BLaER1 (cell line): ENCODE results near the gene CTNNA2.

ENCODE experiments used
- H3K27ac ChIP-seq: shearing (Covaris generic); formaldehyde crosslinking; 2 replicates; pipeline ENCODE4 v1.8.1; 2022
- H3K27me3 ChIP-seq: shearing (Covaris generic); formaldehyde crosslinking; 2 replicates; pipeline ENCODE4 v1.8.1; 2022
- H3K36me3 ChIP-seq: shearing (Covaris generic); formaldehyde crosslinking; 2 replicates; pipeline ENCODE4 v1.8.1; 2022
- H3K4me1 ChIP-seq: shearing (Covaris generic); formaldehyde crosslinking; 2 replicates; pipeline ENCODE4 v1.8.1; 2022
- H3K4me2 ChIP-seq: shearing (Covaris generic); formaldehyde crosslinking; 2 replicates; pipeline ENCODE4 v1.8.1; 2022
- H3K4me3 ChIP-seq: shearing (Covaris generic); formaldehyde crosslinking; 2 replicates; pipeline ENCODE4 v1.8.1; 2022
- H3K9ac ChIP-seq: shearing (Covaris generic); formaldehyde crosslinking; 2 replicates; pipeline ENCODE4 v1.8.1; 2022
- H3K9me3 ChIP-seq: shearing (Covaris generic); formaldehyde crosslinking; 2 replicates; pipeline ENCODE4 v1.8.1; 2022
- H4K20me1 ChIP-seq: shearing (Covaris generic); formaldehyde crosslinking; 2 replicates; pipeline ENCODE4 v1.8.1; 2022
- Cebpa-rat ChIP-seq: shearing (Covaris generic); IDR thresholded peaks from 2 replicates; pipeline ENCODE4 v1.8.1; 2022

Gene CTNNA2

DNA sequence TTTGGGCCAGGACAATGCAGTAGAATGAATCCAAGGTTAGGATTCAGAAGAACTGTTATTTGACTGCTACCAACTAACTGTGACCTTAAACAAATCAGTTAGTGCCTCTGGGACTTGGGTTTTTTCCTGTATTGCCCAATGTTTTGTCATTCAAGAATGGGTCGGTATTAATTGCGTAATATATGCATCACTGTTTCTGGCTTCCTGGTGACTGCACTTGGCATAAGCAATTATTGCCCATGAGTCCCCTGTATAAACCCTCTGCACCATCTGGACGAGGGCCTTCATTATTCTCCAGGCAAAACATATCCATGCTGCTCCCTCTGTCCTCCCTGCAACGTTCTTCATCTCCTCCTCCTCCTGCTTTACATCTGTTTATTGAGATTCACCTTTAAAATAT, 1047.5 kb downstream of the CTNNA2 start:
- no peak overlapping the region for H3K4me3 ChIP-seq
- H3K36me3 ChIP-seq, result no peaks in the 10 kb centered on the region
- H3K9ac ChIP-seq, result no peak overlapping the region
- no peak overlapping the region for H3K4me2 ChIP-seq
- H3K4me1 ChIP-seq, result no peaks in the 10 kb centered on the region
- H3K27ac ChIP-seq, result no peak overlapping the region
- H4K20me1 ChIP-seq, result no peaks in the 10 kb centered on the region
- no peak for TF ChIP-seq Cebpa-rat
- H3K9me3 ChIP-seq, result no peaks in the 10 kb centered on the region
- no peaks in the 10 kb centered on the region for H3K27me3 ChIP-seq

- no peaks in the 10 kb centered on the region for H3K4me1 ChIP-seq
- no peak overlapping the region for H3K4me3 ChIP-seq
- no peaks in the 10 kb centered on the region for H3K9me3 ChIP-seq
- H3K4me2 ChIP-seq, result no peak overlapping the region
- no peak for TF ChIP-seq Cebpa-rat
- H3K27me3 ChIP-seq, result no peaks in the 10 kb centered on the region
- no peaks in the 10 kb centered on the region for H3K36me3 ChIP-seq
- H3K9ac ChIP-seq, result no peak overlapping the region
- H4K20me1 ChIP-seq, result no peaks in the 10 kb centered on the region
- no peak overlapping the region for H3K27ac ChIP-seq
These were observed 1055.2 kb downstream of the CTNNA2 start for GRCh38 chr2:80568011-80568410.

DNA sequence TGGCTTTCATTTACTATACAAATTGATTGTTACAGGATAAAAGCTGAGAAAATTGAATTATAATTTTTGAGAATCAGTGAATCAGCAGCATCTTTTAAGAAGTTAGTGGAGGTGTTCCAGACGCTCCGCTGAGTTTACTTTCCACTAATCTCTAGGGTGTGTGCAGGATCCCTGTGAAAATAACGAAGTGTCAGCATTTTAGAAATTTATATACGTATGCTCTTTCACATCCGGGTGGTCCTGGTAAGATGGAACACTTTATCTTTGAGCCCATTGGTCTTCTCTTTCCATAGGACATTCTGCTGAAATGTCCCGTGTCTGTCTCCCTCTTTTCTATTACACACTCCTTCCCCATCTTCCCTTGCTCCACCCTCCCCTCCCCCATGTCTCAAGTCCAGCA, 1060.3 kb downstream of the CTNNA2 start:
- Histone ChIP-seq H3K27ac (no peak overlapping the region), H3K4me1 (no peaks in the 10 kb centered on the region), H3K9ac (no peak overlapping the region), H3K9me3 (no peaks in the 10 kb centered on the region), H4K20me1 (no peaks in the 10 kb centered on the region), H3K36me3 (no peaks in the 10 kb centered on the region), H3K4me2 (no peak overlapping the region), H3K4me3 (no peak overlapping the region), H3K27me3 (no peaks in the 10 kb centered on the region)
- TF ChIP-seq Cebpa-rat, result no peak

GRCh38 chr2:80573950-80574349, 1061.1 kb downstream of the CTNNA2 start:
- H3K27ac ChIP-seq, result no peak overlapping the region
- no peaks in the 10 kb centered on the region for H3K4me1 ChIP-seq
- no peak overlapping the region for H3K9ac ChIP-seq
- TF ChIP-seq Cebpa-rat, result no peak
- H4K20me1 ChIP-seq, result no peaks in the 10 kb centered on the region
- H3K4me2 ChIP-seq, result no peak overlapping the region
- no peak overlapping the region for H3K4me3 ChIP-seq
- H3K36me3 ChIP-seq, result no peaks in the 10 kb centered on the region
- H3K9me3 ChIP-seq, result no peaks in the 10 kb centered on the region
- H3K27me3 ChIP-seq, result no peaks in the 10 kb centered on the region

- H3K9me3 ChIP-seq, result no peaks in the 10 kb centered on the region
- H3K4me2 ChIP-seq, result no peak overlapping the region
- no peak overlapping the region for H3K4me3 ChIP-seq
- H4K20me1 ChIP-seq, result no peaks in the 10 kb centered on the region
- no peaks in the 10 kb centered on the region for H3K27me3 ChIP-seq
- no peak overlapping the region for H3K9ac ChIP-seq
- no peaks in the 10 kb centered on the region for H3K4me1 ChIP-seq
- no peak for TF ChIP-seq Cebpa-rat
- H3K27ac ChIP-seq, result no peak overlapping the region
- no peaks in the 10 kb centered on the region for H3K36me3 ChIP-seq
These were observed 1066.9 kb downstream of the CTNNA2 start for GRCh38 chr2:80579756-80580155.

DNA sequence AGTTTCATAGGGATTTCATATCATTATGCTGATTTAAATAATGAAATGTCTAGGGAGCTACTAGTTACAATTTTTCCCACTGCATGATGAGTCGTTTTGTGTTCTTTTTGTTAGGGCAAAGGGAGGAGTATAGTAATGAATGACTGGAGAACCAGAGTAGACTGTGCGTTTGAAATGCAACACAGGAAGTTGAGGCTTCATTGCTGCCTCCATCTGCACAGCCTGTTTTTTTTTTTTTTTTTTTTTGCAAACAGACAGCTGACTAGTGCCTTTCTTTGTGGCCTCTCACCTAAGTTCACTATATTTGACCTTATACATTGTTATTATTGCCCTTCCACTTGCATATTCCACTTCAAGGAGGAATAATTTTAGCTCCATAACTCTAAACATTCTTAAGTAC, 1078.4 kb downstream of the CTNNA2 start:
- Histone ChIP-seq H3K36me3 (no peaks in the 10 kb centered on the region), H3K4me1 (peaks cover 14% of the 10 kb centered on the region), H3K9ac (no peak overlapping the region), H3K4me3 (no peak overlapping the region), H3K27ac (no peak overlapping the region), H3K9me3 (no peaks in the 10 kb centered on the region), H3K27me3 (no peaks in the 10 kb centered on the region), H4K20me1 (no peaks in the 10 kb centered on the region), H3K4me2 (no peak overlapping the region)
- no peak for TF ChIP-seq Cebpa-rat

DNA sequence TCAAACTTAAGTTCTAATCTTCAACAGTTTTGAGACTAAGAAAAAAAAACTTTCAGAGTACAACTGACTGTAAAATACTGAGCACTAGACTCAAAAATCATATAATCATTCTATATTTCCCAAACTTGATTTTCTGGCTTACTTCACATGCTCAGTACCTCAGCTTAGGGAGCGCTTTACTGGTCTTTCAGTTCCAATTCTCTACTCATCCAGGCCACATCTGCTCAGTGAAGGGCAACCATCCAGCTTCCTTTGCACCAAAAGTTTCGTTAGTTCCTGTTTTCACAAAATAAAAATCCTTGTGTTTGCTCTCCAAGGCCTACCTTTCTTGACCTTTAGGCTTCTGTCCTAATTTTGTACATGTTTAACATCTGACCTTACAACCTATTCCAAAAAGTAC, 1079.3 kb downstream of the CTNNA2 start:
- Histone ChIP-seq H4K20me1 (no peaks in the 10 kb centered on the region), H3K9ac (no peak overlapping the region), H3K36me3 (no peaks in the 10 kb centered on the region), H3K4me3 (no peak overlapping the region), H3K27me3 (no peaks in the 10 kb centered on the region), H3K4me1 (peaks cover 14% of the 10 kb centered on the region), H3K4me2 (no peak overlapping the region), H3K27ac (no peak overlapping the region), H3K9me3 (no peaks in the 10 kb centered on the region)
- TF ChIP-seq Cebpa-rat, result no peak

GRCh38 chr2:80610108-80610507, 1097.3 kb downstream of the CTNNA2 start:
- Histone ChIP-seq H3K27me3 (no peaks in the 10 kb centered on the region), H3K9ac (no peak overlapping the region), H3K27ac (no peak overlapping the region), H3K4me1 (no peaks in the 10 kb centered on the region), H3K4me2 (no peak overlapping the region), H3K36me3 (no peaks in the 10 kb centered on the region), H3K4me3 (no peak overlapping the region), H3K9me3 (no peaks in the 10 kb centered on the region), H4K20me1 (no peaks in the 10 kb centered on the region)
- TF ChIP-seq Cebpa-rat, result no peak

DNA sequence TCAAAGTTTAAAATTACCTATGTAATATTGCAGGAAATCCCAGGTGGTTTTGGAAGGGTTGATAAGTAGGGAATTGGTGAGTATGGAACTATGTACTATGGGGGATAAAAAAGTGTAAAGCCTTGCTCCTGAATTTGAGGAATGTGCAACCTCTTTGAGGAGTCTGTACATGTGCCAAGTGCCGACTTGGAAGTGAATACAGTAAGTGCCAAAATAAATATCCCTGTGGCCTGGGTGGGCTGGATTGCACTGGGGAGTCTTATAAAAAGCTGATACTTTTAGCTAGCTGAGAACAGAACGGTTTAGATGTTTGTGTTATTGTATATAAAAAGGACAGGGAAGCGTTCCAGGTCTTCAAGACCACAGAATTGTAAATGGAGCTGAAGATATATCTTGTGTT, 1108.8 kb downstream of the CTNNA2 start:
- Histone ChIP-seq H3K36me3 (no peaks in the 10 kb centered on the region), H3K9me3 (no peaks in the 10 kb centered on the region), H3K4me2 (no peak overlapping the region), H4K20me1 (no peaks in the 10 kb centered on the region), H3K27me3 (no peaks in the 10 kb centered on the region), H3K27ac (no peak overlapping the region), H3K4me1 (no peaks in the 10 kb centered on the region), H3K4me3 (no peak overlapping the region), H3K9ac (no peak overlapping the region)
- TF ChIP-seq Cebpa-rat, result no peak

DNA sequence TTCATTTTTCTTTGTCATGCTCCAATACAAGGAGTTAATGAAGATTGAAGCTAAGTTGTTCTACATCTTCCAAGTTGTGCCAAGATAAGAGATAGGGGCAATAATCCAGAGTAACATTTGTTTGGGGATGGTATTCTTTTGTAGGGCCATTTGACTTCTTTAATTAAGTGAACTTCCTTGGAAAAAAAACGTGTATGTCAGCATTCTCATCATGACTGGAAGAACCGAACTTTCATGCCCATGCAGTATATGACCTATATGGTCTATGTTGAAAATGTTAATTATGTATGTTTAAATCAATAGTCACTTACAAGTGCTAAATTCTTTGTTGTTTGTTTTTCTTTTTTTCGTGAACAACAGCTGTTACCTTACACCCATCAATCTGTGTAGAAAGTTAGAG, 1111.2 kb downstream of the CTNNA2 start:
- no peaks in the 10 kb centered on the region for H4K20me1 ChIP-seq
- no peaks in the 10 kb centered on the region for H3K27me3 ChIP-seq
- H3K9ac ChIP-seq, result no peak overlapping the region
- no peaks in the 10 kb centered on the region for H3K9me3 ChIP-seq
- no peak overlapping the region for H3K4me3 ChIP-seq
- no peak overlapping the region for H3K4me2 ChIP-seq
- H3K27ac ChIP-seq, result no peak overlapping the region
- no peaks in the 10 kb centered on the region for H3K36me3 ChIP-seq
- TF ChIP-seq Cebpa-rat, result no peak
- no peaks in the 10 kb centered on the region for H3K4me1 ChIP-seq

DNA sequence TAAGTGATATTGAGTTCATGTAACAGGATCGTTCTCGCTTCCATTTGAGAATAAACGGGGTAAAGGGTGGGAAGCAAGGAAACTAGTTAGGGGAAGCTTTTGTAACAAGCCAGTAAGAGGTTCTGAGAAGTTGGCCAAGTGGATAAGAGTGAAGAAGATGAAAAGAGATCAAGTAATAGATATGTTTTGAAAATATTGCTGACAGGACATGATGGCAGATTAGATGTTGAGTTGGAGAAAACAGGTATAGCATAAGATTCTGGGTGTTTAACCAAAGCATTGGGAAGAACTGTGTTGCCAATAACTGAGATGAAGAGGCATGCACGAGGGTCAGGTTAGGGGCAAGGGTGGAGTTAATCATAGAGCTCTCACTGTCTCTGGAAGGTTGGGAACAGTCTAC, 1121.7 kb downstream of the CTNNA2 start:
- TF ChIP-seq Cebpa-rat, result no peak

More for the DNA sequence above, 1121.7 kb downstream of the CTNNA2 start:
- no peaks in the 10 kb centered on the region for H3K4me1 ChIP-seq
- H3K27me3 ChIP-seq, result no peaks in the 10 kb centered on the region
- no peaks in the 10 kb centered on the region for H3K36me3 ChIP-seq
- H4K20me1 ChIP-seq, result no peaks in the 10 kb centered on the region
- no peak overlapping the region for H3K9ac ChIP-seq
- no peak overlapping the region for H3K4me2 ChIP-seq
- no peak overlapping the region for H3K4me3 ChIP-seq
- no peaks in the 10 kb centered on the region for H3K9me3 ChIP-seq
- H3K27ac ChIP-seq, result no peak overlapping the region
